ENCODE results near the gene BIRC6. TPM values are rescaled to one million over a fixed set of nuclear protein-coding genes. Genes with fewer than 3 reads are reported as not detected.

BIRC6 gene
- total RNA-seq, 1 experiment from 2014 or later, result 96.7 TPM

- ChIA-PET CTCF (no interaction called here), POLR2A (no interaction called here)
- Mint-ChIP-seq H3K27me3 (ENCODE audit: insufficient read depth, unreplicated experiment) (no peaks in the 10 kb centered on the region), H3K4me1 (ENCODE audit: low read depth, unreplicated experiment) (peaks cover 13% of the 10 kb centered on the region), H3K4me3 (ENCODE audit: unreplicated experiment) (no peak overlapping the region), H3K9me3 (ENCODE audit: unreplicated experiment) (no peaks in the 10 kb centered on the region), H3K27ac (ENCODE audit: unreplicated experiment) (no peak overlapping the region), H3K36me3 (ENCODE audit: insufficient read depth, unreplicated experiment) (peaks cover 47% of the 10 kb centered on the region)
- no peak for TF ChIP-seq CTCF (IDR thresholded peaks at IDR 0.05; ENCODE audit: insufficient read depth in 1 of 2, low read depth in 1 of 2, low read length in 1 of 2, severe bottlenecking in 1 of 2, unreplicated experiment in 1 of 2)
- intact Hi-C loops (cut with micrococcal nuclease; ENCODE audit: unreplicated experiment), result no loop called here
- Histone ChIP-seq H3K4me1 (peaks cover 16% of the 10 kb centered on the region), H3K9me3 (no peaks in the 10 kb centered on the region), H3K4me3 (ENCODE audit: low read depth, low read length) (no peak overlapping the region), H3K27me3 (replicated peaks; ENCODE audit: control insufficient read depth, insufficient read depth, low read length) (no peaks in the 10 kb centered on the region), H3K36me3 (ENCODE audit: control insufficient read depth, insufficient read depth, low read length) (no peaks in the 10 kb centered on the region; the same call in 1 of the 2 replicates)
- DNase-seq, result peak in 1 of 2 experiments; percentile 20
- BruUV-seq (replicated peaks), result no TSS peak
These were observed 254.5 kb downstream of the BIRC6 start for GRCh38 chr2:32611366-32611765.

GRCh38 chr2:32611771-32612170, 254.9 kb downstream of the BIRC6 start:
- Mint-ChIP-seq H3K4me3 (ENCODE audit: unreplicated experiment) (no peak overlapping the region), H3K27me3 (ENCODE audit: insufficient read depth, unreplicated experiment) (no peaks in the 10 kb centered on the region), H3K36me3 (ENCODE audit: insufficient read depth, unreplicated experiment) (peaks cover 47% of the 10 kb centered on the region), H3K4me1 (ENCODE audit: low read depth, unreplicated experiment) (peaks cover 13% of the 10 kb centered on the region), H3K27ac (ENCODE audit: unreplicated experiment) (peak overlapping the region; percentile 26), H3K9me3 (ENCODE audit: unreplicated experiment) (no peaks in the 10 kb centered on the region)
- H3K36me3 ChIP-seq (ENCODE audit: control insufficient read depth, insufficient read depth, low read length), result no peaks in the 10 kb centered on the region; the same call in 1 of the 2 replicates
- DNase-seq, result no peak
- no peaks in the 10 kb centered on the region for H3K9me3 ChIP-seq
- intact Hi-C loops (cut with micrococcal nuclease; ENCODE audit: unreplicated experiment), result no loop called here
- no peak overlapping the region for H3K4me3 ChIP-seq (ENCODE audit: low read depth, low read length)
- H3K4me1 ChIP-seq, result peaks cover 16% of the 10 kb centered on the region
- TF ChIP-seq CTCF (IDR thresholded peaks at IDR 0.05; ENCODE audit: insufficient read depth in 1 of 2, low read depth in 1 of 2, low read length in 1 of 2, severe bottlenecking in 1 of 2, unreplicated experiment in 1 of 2), result no peak
- no peaks in the 10 kb centered on the region for H3K27me3 ChIP-seq (replicated peaks; ENCODE audit: control insufficient read depth, insufficient read depth, low read length)
- CTCF ChIA-PET, result no interaction called here
- no TSS peak for BruUV-seq (replicated peaks)
- POLR2A ChIA-PET, result no interaction called here

GRCh38 chr2:32614084-32614483, 257.3 kb downstream of the BIRC6 start:
- ChIA-PET CTCF (no interaction called here), POLR2A (no interaction called here)
- Mint-ChIP-seq H3K4me1 (ENCODE audit: low read depth, unreplicated experiment) (peaks cover 13% of the 10 kb centered on the region), H3K36me3 (ENCODE audit: insufficient read depth, unreplicated experiment) (peaks cover 38% of the 10 kb centered on the region), H3K27me3 (ENCODE audit: insufficient read depth, unreplicated experiment) (no peaks in the 10 kb centered on the region), H3K9me3 (ENCODE audit: unreplicated experiment) (no peaks in the 10 kb centered on the region), H3K4me3 (ENCODE audit: unreplicated experiment) (no peak overlapping the region), H3K27ac (ENCODE audit: unreplicated experiment) (no peak overlapping the region)
- BruUV-seq (replicated peaks), result no TSS peak
- Histone ChIP-seq H3K4me1 (peaks cover 16% of the 10 kb centered on the region), H3K9me3 (no peaks in the 10 kb centered on the region), H3K4me3 (ENCODE audit: low read depth, low read length) (no peak overlapping the region), H3K27me3 (replicated peaks; ENCODE audit: control insufficient read depth, insufficient read depth, low read length) (no peaks in the 10 kb centered on the region), H3K36me3 (ENCODE audit: control insufficient read depth, insufficient read depth, low read length) (no peaks in the 10 kb centered on the region; the same call in 1 of the 2 replicates)
- DNase-seq, result no peak
- TF ChIP-seq CTCF (IDR thresholded peaks at IDR 0.05; ENCODE audit: insufficient read depth in 1 of 2, low read depth in 1 of 2, low read length in 1 of 2, severe bottlenecking in 1 of 2, unreplicated experiment in 1 of 2), result no peak
- intact Hi-C loops (cut with micrococcal nuclease; ENCODE audit: unreplicated experiment), result no loop called here

Data from Caco-2 (cell line).